HG02759 (cell line): Measurements from ENCODE around the gene FRMD5.
"Not testable (repeated sequence)": the region's sequence is repeated elsewhere in the genome, so short reads cannot be mapped to it uniquely, and the experiment has no call there.

Experiments
- ATAC-seq: cut with Tn5 transposase; IDR thresholded peaks from one replicate; pipeline ENCODE4 v1.9.1; 2021; ENCODE audit warnings: mild to moderate bottlenecking, moderate library complexity; ENCODE audit not compliant: unreplicated experiment

Gene FRMD5

DNA sequence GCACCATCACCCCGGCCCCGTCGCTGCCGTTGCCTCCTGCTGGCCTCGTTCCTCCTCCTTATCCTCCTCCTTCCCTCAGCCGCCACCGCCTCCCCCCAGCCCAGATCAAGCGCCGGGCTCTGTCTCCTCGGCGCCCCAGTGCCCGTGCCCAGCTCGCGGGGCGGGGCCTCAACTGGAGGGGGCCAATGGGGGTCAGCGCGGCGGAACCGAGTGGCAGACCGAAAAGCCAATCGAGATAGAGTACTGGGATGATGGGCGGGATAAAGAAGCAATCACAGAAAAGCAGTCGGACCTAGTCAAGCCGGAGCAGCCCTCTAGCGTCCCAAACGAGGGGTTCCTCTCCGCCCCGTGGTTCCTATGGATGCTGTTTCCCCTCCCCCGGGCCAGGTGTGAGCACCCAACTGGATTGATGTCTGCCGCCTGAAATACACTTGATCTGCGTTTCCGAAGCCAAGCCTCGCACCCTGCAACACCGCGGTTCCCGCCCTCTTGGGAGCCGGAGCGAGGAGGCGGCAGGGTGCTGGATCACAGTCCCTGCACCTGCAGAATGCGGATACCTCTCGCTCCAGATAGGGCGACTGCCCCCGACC is at the start of gene FRMD5:
Gene FRMD5 (minus strand): TSS at position 121 of the 590 bp plus-strand sequence.
- ATAC-seq = peak; percentile 98

DNA sequence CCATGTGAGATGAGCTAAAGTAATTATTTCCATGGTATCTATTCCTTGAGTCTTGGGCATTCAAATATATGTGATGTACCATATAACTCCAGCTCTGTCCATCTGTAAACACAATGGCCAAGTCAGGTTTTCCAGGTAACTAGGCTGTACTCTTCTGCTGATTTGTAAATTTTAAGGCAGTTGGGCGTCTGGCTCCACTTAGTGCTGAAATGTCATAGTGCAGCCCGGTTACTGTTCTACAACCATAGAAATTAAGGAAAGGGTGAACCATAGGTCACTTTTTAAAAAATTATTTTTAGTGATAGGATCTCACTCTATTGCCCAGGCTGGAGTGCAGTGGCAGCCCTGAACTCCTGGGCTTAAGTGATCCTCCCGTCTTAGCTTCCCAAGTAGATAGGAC is 48.8 kb upstream of the FRMD5 start:
- ATAC-seq = no peak

DNA sequence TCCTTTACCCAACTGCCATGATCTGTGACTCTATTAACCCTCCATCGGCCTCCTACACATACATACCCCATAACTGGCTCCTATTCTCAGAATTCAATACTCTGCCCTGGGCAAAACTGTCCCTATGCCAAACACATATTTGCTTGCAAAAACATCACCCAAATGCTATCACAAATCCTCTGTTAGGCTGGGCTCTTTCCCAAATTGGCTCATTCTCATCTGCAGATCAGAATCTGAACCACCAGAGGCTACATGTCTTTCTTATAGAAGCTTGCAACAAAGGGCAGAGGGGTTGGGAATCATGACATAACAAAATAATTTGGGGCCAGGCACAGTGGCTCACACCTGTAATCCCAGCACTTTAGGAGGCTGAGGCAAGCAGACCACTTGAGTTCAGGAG is 48.1 kb upstream of the FRMD5 start:
- ATAC-seq = no peak

DNA sequence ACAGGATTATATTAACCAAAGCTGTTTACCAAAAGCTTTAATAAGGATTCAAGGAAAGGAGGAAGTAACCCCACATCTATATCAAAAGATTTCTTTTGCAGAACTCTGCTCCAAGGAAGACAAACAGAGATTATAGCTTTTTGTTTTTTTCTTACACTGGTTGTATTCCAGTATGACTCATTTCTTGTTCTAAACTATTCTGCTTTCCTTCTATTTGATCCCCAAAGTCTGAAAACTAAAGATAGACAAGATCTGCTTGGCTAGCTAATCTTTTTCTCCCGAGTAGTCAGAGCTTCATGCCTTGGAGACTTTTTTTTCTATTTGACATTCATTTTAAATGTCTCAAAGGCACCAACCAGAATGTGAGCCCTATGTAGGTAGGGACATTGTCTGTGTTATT is 36.8 kb upstream of the FRMD5 start:
- ATAC-seq = no peak

DNA sequence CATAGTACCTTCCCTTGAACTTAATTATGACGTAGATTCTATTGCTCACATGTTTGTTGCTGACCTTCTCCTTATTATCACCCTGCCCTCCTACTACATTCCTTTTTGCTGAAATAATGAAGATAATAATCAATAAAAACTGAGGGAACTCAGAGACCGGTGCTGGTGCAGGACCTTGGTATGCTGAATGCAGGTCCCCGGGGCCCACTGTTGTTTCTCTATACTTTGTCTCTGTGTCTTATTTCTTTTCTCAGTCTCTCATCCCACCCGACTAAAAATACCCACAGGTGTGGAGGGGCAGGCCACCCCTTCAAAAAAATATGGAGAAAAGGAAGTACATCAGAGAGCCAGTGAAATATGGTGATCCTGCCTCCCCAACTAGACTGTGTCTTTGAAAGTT is 34.2 kb upstream of the FRMD5 start:
- ATAC-seq = not testable (repeated sequence)

DNA sequence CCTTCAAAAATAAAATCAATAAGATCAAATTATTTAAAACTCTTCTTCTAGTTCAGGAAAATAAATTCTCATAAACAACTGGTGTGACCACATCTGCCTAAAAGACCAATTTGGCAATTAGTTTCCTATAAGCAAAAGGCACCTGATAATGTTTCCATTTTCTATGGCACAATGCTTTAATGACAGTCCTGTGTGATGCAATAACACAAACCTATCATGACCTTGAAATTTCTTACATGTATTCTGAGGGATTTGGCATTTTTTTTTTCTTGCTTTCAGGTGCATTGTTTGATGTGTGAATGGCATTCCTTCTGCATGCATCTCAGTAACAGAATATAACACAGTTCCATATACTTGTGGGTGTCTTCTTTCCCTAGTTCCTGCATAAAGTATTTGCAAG is 32.5 kb upstream of the FRMD5 start:
- no peak for ATAC-seq

DNA sequence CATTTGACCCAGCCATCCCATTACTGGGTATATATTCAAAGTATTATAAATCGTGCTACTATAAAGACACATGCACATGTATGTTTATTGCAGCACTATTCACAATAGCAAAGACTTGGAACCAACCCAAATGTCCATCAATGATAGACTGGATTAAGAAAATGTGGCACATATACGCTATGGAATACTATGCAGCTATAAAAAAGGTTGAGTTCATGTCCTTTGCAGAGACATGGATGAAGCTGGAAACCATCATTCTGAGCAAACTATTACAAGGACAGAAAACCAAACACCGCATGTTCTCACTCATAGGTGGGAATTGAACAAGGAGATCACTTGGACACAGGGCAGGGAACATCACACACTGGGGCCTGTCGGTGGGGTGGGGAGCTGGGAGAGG is 31.9 kb upstream of the FRMD5 start:
- ATAC-seq = not testable (repeated sequence)

DNA sequence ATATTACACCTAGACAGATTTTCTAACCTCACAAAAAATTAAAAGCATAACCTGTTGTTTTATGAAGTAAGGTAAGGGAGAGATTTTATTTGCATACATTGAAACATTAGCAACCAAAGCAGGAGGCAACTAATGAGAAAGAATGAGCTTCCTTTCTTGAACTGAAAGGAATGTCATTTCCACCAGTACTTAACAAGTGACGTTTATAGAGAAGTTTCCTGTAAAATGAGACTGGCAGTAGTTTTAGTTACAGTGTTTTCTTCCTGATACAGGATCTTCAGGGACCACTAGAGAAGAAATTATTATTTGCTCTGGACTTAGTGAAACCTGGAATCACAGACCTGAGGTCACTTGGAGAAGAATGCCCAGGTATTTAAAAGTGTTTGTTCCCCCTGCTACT is 27.4 kb upstream of the FRMD5 start:
- no peak for ATAC-seq

DNA sequence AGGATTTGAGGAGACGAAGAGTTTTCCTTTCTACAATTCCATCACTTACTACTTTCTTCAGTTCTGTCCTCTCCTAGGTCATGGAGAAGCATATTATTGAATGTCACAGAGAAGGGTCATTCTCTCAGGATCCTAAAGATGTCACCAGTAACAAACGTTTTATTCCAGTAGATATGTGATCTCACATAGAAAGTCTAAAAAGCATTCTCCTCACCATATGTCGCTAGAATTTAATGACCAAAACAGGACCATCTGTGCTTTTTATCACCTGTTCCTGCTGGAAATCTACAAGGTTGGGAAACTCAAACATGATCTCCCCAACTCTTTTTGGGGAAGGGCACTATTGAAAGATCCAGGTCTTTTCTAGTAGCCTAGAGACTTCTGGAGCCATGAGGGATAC is 24.0 kb upstream of the FRMD5 start:
- ATAC-seq = no peak

DNA sequence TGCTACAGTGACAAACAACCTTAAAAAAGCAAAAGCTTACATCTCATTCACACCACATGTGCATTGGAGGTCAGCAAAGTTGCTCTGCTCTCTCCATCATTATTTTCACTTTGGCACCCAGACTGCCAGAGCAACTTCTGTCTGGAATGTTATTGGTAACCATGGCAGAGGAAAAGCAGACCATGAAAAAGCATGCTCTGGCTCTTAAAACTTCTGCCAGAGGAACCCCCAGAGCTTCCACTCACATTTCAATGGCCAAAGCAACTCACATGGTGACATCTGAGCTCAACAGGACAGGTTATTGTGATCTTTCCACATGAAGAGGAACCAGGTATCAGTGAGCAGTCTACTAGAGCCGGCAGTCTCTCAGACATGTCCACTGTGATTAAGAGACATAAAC is 21.9 kb upstream of the FRMD5 start:
- ATAC-seq = no peak

DNA sequence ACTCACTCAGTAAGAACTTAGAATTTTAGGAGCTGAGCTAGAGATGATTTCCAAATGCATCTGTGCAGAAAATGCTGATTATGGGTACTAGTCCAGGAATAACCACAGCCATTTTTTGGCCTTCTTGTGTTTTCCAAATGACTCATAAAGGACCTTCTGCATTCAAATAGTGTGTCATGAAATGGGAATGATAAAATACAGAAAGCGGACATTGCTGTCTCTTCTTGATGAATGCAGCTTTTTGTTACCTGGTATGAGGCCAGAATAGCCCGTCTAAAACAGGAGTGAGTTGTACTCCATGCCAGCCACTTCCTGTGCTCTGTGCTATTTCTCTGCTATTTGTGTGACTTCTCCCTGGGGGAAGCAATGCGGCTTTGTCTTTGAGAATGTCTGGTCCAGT is 20.5 kb upstream of the FRMD5 start:
- ATAC-seq = no peak

DNA sequence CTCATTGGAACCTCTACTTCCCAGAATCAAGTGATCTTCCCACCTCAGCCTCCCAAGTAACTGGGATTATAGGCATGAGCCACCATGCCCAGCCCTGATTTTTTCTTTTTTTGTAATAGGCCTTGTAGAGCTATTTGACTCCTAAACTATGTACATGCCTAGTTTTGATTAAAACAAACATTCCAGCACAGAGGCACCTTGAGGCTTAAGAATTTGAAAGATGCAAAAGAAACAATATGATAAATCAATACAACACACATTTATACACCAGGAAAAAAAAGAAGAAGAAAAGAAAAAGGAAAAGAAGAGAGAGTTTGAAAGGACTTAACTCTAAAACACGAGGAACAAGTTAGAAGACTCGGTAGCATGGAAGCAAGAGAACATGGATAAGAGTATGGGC is 13.9 kb upstream of the FRMD5 start:
- no peak for ATAC-seq

DNA sequence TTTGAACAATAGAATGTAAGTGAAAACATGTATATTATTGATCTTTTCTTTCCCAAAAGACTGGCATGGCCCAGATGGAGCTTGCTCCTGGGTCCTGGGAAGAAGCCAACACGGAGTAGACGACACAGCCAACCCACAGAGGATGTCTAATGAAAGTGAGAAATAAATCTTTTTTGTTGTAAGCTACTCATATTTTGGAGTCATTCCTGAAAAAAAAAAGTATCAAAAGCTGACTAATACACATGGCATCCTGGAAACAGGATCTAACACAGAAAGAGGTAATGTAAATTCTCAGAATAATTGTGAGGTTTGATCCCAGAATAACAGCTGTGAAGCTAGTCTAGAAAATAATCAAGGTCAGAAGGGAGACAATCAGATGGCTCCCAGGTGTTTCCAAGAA is 12.6 kb upstream of the FRMD5 start:
- no peak for ATAC-seq

DNA sequence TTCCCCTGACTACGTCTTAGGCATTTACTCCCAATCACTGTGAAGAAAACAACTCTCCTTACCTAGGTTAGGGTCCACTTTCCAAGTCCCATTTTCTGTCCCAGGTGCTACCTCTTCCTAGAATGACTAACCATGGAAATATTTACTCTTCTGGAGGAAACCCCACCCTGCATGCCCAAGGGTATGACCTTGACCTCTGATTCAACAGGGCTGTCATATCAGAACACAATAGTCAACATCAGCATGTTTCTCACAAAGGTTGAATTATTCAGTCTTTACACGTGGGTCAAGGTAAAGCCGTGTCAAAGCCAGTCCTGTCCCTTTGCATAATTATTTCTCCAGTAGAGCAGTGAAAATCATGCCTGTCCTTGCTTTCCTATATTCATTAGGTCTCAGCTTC is 4.3 kb upstream of the FRMD5 start:
- no peak for ATAC-seq

DNA sequence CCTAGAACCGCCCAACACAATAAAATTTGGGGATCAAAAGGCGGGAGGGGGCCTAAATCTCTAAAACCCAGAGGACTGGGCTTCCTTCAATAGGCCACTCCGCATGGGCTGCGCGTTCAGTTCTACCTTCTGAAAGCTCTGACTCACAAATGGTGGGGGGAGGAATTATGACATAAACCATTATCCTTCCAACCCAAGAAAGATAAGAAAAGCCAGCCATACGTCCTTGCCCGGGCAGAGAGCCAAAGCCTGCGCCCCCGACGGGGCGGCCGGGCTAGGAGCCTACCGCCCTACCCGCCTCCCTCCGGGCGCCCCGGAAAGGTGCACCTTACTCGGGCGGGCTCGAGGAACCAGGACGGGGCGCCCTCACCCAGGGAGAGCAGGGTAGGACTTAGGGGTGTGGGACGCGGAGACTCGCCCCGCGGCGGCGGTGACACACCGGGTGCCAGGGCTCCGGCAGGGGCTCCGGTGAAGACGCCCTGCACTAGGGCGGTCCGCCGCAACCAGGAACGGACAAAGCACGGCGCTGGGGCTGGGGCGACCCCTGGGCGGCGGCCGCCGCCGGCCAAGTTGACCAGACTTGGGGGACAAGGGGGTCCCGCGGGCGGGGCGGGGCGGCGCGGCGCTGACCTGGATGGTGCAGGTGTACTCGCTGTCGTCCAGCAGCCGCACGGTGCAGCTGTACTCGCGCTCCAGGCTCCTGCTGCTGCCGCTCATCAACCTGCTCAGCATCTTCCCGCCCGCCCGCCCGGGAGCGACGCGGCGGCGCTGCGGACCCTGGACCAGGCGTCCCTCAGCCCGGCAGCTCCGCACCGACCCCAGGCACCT is 534 bp downstream of the FRMD5 start:
- ATAC-seq = peak; percentile 23

DNA sequence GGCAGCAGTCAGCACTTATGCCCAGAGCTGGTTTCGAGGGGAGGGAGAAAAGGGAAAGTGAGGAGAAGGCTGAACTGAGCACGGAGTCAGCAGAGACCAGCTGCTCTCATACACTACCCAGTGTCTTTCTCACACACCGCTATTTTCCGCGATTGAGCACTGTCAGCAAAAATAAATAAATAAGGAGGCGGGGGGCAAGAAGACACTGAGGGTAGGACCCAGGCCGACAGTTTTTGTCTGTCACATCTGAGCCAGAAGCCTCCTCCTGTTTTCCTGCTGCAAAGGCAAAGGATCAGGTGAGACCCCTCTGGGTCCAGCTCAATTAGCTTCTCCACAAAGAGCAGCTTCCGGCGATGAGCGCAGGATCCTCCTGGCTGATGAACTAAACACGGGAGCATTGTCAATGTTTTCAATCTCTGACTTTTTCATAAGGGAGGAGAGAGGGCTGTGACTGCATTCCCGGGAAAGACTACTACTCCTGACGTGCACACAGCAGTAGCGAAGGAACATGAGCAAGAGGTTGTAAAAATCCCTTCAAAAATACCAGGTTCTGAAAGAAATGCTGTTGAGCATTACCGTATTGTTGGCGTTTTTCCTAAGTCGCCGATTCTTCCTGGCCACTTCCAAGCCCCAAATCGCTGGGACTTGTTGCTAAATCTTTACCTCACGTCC is 1.3 kb downstream of the FRMD5 start:
- ATAC-seq = no peak

DNA sequence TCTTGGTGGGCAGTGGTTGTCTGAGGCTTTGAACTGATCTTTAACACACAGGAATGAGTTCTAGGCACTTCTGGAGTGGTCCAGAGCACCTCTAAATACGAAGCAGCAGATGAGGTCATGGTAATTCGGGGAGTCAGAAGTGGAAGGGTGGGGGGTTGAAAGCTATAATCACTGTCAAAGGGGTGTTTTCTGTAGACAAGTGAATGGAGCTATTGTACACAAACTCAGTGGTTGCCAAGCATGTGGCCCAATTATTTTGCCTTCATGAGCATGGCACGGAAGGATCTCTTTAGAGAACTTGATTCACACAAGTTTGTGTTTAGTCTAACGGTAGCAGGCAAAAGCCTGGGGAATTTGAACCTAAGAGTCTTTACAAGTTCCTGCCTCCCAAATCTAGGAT is 6.3 kb downstream of the FRMD5 start:
- ATAC-seq = no peak

DNA sequence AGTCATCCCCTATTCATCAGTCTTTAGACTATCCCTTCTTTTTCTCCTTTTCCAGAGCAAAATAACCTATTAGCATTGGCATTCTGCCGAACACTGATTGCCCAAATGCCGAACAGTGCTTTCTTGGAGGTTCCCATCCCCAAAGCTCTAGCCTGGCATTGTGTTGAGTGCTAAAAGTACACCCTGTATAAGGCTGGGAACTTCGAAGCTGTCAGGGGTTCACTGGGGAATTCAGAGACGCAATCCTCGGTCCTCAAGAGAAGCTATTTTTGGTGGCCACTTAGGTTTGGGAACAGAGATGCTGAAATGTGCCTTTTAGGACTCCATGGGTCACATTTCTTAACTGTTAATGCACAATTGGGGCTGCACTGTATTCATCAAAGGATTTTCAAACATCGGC is 8.4 kb downstream of the FRMD5 start:
- no peak for ATAC-seq

DNA sequence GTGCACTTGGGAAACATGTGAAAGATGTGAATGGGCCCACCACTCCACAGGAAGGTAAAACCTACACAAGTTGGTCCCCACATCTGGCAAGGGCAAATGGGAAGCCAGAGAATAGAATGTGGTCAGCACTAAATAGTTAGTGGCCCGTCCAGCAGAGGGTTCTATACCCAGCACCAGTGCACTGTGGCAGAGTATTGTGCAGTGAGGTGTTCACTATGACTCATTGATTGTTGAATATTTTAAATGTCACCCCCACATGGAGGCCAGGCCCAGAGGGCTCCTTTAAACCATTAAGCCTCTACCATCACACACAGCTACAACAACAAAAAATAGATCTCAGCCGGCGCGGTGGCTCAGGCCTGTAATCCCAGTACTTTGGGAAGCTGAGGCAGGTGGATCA is 11.7 kb downstream of the FRMD5 start:
- ATAC-seq = no peak

DNA sequence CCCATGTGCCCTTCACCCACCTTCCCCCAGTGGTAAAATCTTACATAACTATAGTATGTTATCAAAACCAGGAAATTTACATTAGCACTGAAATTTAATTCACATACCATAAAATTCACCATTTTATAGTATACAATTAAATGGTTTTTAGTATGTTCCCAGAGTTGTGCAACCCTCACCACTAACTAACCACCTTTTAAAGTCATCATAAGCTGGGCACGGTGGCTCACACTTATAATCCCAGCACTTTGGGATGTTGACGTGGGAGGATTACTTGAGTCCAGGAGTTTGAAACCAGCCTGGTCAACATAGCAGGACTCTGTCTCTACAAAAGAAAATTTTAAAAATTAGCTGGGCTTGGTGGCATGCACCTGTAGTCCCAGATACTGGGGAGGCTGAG is 13.7 kb downstream of the FRMD5 start:
- ATAC-seq = no peak

DNA sequence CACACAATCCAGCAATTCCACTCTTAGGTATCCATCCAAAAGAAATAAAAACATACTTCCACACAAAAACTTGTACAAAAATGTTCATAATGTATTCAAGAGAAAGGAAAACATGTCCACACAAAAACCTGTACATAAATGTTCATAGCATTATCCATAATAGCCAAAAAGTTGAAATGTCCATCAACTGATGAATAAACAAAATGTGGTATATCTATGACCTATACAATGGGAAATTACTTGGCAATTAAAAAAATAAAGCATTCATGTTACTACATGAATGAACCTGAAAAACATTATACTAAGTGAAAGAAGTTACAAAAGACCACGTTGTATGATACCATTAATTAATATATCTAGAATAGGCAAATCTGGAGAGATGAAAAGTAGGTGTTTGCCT is 17.9 kb downstream of the FRMD5 start:
- ATAC-seq = no peak

DNA sequence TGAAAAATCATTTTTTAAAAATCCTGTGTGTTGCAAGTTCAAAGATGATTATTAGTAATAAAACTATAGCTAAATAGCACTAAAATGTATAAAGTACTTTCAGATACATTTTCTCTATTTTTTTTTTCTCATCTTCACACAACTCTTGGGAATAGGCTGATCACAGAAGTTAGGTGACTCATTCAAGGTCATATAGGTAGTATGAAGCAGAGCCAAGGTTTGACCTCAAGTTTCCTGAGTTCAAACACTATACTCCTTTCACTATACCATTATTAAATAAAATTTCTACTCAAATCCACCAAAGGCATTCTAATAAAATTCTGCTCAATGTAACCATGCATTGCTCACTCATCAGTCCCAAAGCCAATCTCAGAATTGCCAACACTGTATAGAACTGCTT is 21.3 kb downstream of the FRMD5 start:
- ATAC-seq = no peak
